Measurements from ENCODE around the gene CHMP4B.

GRCh38 chr20:33773412-33774089 lies 37.6 kb upstream of the CHMP4B start:
- TF ChIP-seq, protein P1, sequence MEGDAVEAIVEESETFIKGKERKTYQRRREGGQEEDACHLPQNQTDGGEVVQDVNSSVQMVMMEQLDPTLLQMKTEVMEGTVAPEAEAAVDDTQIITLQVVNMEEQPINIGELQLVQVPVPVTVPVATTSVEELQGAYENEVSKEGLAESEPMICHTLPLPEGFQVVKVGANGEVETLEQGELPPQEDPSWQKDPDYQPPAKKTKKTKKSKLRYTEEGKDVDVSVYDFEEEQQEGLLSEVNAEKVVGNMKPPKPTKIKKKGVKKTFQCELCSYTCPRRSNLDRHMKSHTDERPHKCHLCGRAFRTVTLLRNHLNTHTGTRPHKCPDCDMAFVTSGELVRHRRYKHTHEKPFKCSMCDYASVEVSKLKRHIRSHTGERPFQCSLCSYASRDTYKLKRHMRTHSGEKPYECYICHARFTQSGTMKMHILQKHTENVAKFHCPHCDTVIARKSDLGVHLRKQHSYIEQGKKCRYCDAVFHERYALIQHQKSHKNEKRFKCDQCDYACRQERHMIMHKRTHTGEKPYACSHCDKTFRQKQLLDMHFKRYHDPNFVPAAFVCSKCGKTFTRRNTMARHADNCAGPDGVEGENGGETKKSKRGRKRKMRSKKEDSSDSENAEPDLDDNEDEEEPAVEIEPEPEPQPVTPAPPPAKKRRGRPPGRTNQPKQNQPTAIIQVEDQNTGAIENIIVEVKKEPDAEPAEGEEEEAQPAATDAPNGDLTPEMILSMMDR (IDR thresholded peaks at IDR 0.05), result no peak
- TF ChIP-seq POLR2A (IDR thresholded peaks at IDR 0.05) (no peak), EP300 (IDR thresholded peaks at IDR 0.05) (no peak), POLR2AphosphoS5 (IDR thresholded peaks at IDR 0.05) (no peak)

All from sigmoid colon (tissue), 4 donors.